Measurements from ENCODE around the gene PXN.

PXN gene

GRCh38 chr12:120194226-120194533, 71.3 kb downstream of the PXN start:
- H3K27ac ChIP-seq, result peak overlapping the region; percentile 97
- TF ChIP-seq CTCF (conservative IDR thresholded peaks at IDR 0.05), result no peak

GRCh38 chr12:120193286-120193685, 72.2 kb downstream of the PXN start:
- peak overlapping the region; percentile 97; the same call in 1 of the 2 replicates for H3K27ac ChIP-seq

GRCh38 chr12:120190985-120191480, 74.5 kb downstream of the PXN start:
- H3K27ac ChIP-seq, result no peak overlapping the region

GRCh38 chr12:120190386-120190785, 75.1 kb downstream of the PXN start:
- no peak overlapping the region for H3K27ac ChIP-seq

More at GRCh38 chr12:120190985-120191480, 74.5 kb downstream of the PXN start:
- TF ChIP-seq CTCF (conservative IDR thresholded peaks at IDR 0.05), result no peak

GRCh38 chr12:120186654-120187053, 78.9 kb downstream of the PXN start:
- TF ChIP-seq CTCF (conservative IDR thresholded peaks at IDR 0.05), result no peak
- H3K27ac ChIP-seq, result no peak overlapping the region

More at GRCh38 chr12:120190386-120190785, 75.1 kb downstream of the PXN start:
- TF ChIP-seq CTCF (conservative IDR thresholded peaks at IDR 0.05), result no peak

GRCh38 chr12:120183211-120183631, 82.3 kb downstream of the PXN start:
- TF ChIP-seq CTCF (conservative IDR thresholded peaks at IDR 0.05), result no peak
- H3K27ac ChIP-seq, result no peak overlapping the region

- TF ChIP-seq CTCF (conservative IDR thresholded peaks at IDR 0.05), result no peak
- H3K27ac ChIP-seq, result no peak overlapping the region
These were observed 83.4 kb downstream of the PXN start for GRCh38 chr12:120181991-120182631.

- no peak overlapping the region for H3K27ac ChIP-seq
- TF ChIP-seq CTCF (conservative IDR thresholded peaks at IDR 0.05), result no peak
These were observed 84.6 kb downstream of the PXN start for GRCh38 chr12:120180975-120181374.
